Gastroesophageal sphincter (tissue), 4 donors: ENCODE measurements around the gene PDLIM7. TPM values are rescaled to one million over a fixed set of nuclear protein-coding genes. Genes with fewer than 3 reads are reported as not detected.

Source experiments
- ATAC-seq: fragments of 150-250 bp; one replicate; pipeline ENCODE4 v1.9.1; 2016; ENCODE audit warnings: mild to moderate bottlenecking, moderate library complexity
- H3K27ac ChIP-seq, 4 donors: fragments of 200-600 bp; sonication (generic) in 3 of 4; 1 replicate in 3 of 4; 2 replicates in 1 of 4; pipeline ENCODE4 v1.5.1; 2016 to 2019
- H3K27me3 ChIP-seq: fragments of 200-600 bp; sonication (generic); one replicate; pipeline ENCODE4 v1.5.1; 2019
- H3K36me3 ChIP-seq, 2 donors: fragments of 200-600 bp; sonication (generic); one replicate each; pipeline ENCODE4 v1.5.1; 2019; ENCODE audit warnings: control low read depth in 1 of 2
- H3K4me1 ChIP-seq, 3 donors: fragments of 200-600 bp; sonication (generic); 1 replicate in 2 of 3; 2 replicates in 1 of 3; pipeline ENCODE4 v1.5.1; 2016 to 2019; ENCODE audit warnings: control low read depth in 2 of 3
- H3K4me3 ChIP-seq, 2 donors: fragments of 200-600 bp; sonication (generic); one replicate each; pipeline ENCODE4 v1.5.1; 2019; ENCODE audit warnings: mild to moderate bottlenecking in 1 of 2, moderate library complexity in 1 of 2
- H3K9me3 ChIP-seq, 3 donors: fragments of 200-600 bp; sonication (generic); one replicate each; pipeline ENCODE4 v1.5.1; 2017 to 2019; ENCODE audit warnings: control low read depth in 2 of 3
- EP300 ChIP-seq: sonication (generic); formaldehyde crosslinking; IDR thresholded peaks from one replicate; pipeline ENCODE4 v1.6.1; 2017; ENCODE audit warnings: antibody characterized with exemption, mild to moderate bottlenecking
- POLR2A ChIP-seq, 2 donors: fragments of 450-650 bp; IDR thresholded peaks; one replicate each; pipeline ENCODE4 v1.6.1; 2017; ENCODE audit warnings: antibody characterized with exemption in 2 of 2, mild to moderate bottlenecking in 2 of 2, moderate library complexity in 1 of 2
- POLR2AphosphoS5 ChIP-seq: sonication (generic); formaldehyde crosslinking; IDR thresholded peaks from one replicate; pipeline ENCODE4 v1.6.1; 2017; ENCODE audit warnings: antibody characterized with exemption
- WGBS, 2 donors: methylation state at CpG; one replicate each; pipeline ENCODE4 v1.1.5; 2018; ENCODE audit warnings: low coverage in 1 of 2; 5-methylcytosine and 5-hydroxymethylcytosine counted together
- total RNA-seq, 4 donors: library from RNA; depleted of rRNA; stranded (reverse); fragments of >200 nt; gene quantifications; one replicate each; pipeline ENCODE4 v1.1.0, GENCODE V29; 2016
- TF ChIP-seq, protein P1 (sequence below), 4 experiments: fragments of 200-600 bp in 2 of 4; fragments of 450-650 bp in 2 of 4; sonication (generic) in 1 of 4; IDR thresholded peaks; one replicate each; pipeline ENCODE4 v1.5.1; 2017 to 2019; ENCODE audit warnings: antibody characterized with exemption in 4 of 4, mild to moderate bottlenecking in 2 of 4, moderate library complexity in 2 of 4

Gene PDLIM7
- total RNA-seq, 4 donors from 2014 or later, result 336 to 863 (median 437) TPM

DNA sequence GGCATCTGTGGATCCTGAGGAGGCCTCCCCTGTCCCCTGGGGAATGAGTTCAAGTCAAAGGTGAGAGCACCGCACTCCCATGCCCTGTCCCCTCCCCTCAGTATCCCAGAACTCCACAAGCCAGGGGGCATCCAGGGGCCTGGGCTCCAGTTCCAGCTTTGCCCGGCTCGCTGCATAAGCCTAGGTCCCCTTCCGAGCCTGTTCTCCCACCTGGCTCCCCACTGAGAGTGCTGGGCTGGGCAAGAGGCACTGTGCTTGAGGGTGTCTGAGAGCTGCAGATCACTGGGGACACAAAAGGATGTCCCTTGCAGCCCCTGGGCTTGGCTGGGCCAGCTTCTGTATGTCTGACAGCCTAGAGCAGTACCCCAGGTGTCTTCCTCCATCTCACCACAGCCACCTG lies 7.7 kb upstream of the PDLIM7 start:
- WGBS, 2 donors, result no CpG with 5 or more reads among the region's 4 CpGs
- ATAC-seq, result no peak
- peaks cover 0 to 12% (median 4%) of the 10 kb centered on the region in 3 donors for H3K4me1 ChIP-seq
- H3K36me3 ChIP-seq, result peaks cover 0 to 6% of the 10 kb centered on the region in 2 donors
- H3K27me3 ChIP-seq, result no peaks in the 10 kb centered on the region
- H3K4me3 ChIP-seq, result no peak overlapping the region
- no peak for TF ChIP-seq EP300
- no peak for TF ChIP-seq POLR2AphosphoS5
- no peak for TF ChIP-seq POLR2A (IDR thresholded peaks at IDR 0.05)
- TF ChIP-seq, protein P1, sequence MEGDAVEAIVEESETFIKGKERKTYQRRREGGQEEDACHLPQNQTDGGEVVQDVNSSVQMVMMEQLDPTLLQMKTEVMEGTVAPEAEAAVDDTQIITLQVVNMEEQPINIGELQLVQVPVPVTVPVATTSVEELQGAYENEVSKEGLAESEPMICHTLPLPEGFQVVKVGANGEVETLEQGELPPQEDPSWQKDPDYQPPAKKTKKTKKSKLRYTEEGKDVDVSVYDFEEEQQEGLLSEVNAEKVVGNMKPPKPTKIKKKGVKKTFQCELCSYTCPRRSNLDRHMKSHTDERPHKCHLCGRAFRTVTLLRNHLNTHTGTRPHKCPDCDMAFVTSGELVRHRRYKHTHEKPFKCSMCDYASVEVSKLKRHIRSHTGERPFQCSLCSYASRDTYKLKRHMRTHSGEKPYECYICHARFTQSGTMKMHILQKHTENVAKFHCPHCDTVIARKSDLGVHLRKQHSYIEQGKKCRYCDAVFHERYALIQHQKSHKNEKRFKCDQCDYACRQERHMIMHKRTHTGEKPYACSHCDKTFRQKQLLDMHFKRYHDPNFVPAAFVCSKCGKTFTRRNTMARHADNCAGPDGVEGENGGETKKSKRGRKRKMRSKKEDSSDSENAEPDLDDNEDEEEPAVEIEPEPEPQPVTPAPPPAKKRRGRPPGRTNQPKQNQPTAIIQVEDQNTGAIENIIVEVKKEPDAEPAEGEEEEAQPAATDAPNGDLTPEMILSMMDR (IDR thresholded peaks at IDR 0.05), result no peak
- H3K27ac ChIP-seq, result no peak overlapping the region
- H3K9me3 ChIP-seq, result no peaks in the 10 kb centered on the region

DNA sequence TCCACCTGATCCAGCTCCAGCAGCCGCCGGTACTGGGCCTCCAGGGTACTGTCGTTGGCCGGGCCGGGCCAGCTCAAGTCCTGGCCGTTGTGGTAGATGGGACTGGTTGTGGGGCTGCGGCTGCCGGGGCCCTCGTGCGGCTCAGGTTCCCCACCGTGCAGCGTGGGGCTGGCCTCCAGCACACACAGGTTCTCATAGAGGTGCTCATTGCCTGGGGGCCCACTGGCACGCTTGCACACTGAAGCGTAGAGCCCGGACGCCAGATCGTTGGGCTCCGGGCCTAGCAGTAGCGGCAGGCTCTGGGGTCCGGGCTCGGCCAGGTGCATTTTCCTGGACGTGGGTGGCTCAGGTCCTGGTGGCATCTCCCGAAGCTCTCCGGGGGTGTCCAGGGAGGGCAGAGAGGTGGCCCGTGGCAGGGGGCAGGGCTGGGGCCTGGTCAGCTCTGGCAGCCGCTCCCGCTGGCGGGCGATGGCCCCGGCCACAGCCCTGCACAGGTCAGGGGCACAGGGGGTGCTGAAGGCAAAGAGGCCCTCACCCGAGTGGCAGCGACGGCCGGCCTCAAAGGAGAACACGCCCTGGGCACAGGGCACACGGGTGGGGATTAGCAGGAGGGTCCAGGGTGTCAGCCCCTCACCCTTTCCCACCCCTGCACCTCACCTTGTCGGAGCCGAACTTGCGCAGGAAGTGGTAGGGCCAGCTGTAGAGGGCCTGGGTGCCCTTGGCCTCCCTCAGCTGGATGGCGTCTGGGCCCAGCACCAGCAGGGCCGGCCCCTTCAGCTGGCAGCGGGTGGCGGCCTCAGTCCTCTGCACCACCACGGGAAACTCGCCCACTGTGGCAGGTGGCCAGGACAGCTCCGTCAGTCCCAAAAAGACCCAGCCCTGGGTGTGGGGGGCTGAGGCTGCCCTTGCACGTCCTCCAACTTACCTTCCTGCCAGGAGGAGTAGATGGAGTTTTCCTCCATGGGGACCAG lies 7.0 kb upstream of the PDLIM7 start:
- H3K27ac ChIP-seq, result no peak overlapping the region
- no peak for ATAC-seq
- H3K9me3 ChIP-seq, result no peaks in the 10 kb centered on the region
- WGBS, 2 donors, result 70 to 100% methylated on average over 1 to 2 of the region's 47 CpGs
- H3K4me3 ChIP-seq, result no peak overlapping the region
- H3K27me3 ChIP-seq, result no peaks in the 10 kb centered on the region
- peaks cover 0 to 4% of the 10 kb centered on the region in 2 donors for H3K36me3 ChIP-seq
- no peak for TF ChIP-seq EP300
- TF ChIP-seq, protein P1 (IDR thresholded peaks at IDR 0.05), result no peak
- no peak for TF ChIP-seq POLR2A (IDR thresholded peaks at IDR 0.05)
- TF ChIP-seq POLR2AphosphoS5, result no peak
- H3K4me1 ChIP-seq, result peaks cover 0 to 12% (median 4%) of the 10 kb centered on the region in 3 donors

DNA sequence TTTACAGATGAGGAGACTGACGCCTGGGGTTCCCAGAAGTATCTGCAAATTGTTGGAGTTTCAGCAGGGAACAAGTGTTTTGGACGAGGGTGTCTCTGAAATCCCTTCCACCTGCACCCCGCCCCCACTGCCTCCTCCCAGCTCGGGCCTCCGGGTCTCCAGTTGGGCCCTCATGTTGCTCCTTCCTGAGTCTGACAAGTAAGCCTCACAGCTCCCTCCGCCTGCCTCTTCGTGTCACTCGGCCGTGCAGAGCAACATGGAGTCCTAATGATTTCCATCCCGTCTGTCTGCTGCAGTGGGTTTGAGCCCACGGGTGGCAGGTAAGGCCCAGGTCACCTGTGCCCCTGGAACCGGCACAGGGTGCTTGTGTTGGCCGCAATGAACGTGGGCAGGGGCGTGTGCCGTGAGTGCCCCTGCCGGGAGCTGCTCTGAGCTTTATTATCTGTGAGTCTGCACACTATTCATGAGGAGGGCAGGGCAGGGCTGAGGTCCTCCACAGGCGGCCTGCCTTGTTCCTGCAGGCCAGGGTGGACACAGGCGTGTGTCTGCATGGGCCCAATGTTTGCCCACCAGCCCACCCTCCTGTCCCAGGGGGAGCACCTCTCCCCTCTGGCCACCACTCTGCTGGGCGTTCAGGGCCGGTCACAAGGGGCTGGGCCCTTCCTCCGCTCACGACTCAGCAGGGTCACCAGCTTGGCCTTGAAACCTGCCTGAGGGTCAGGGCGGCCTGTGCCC lies 6.1 kb upstream of the PDLIM7 start:
- no peak for ATAC-seq

DNA sequence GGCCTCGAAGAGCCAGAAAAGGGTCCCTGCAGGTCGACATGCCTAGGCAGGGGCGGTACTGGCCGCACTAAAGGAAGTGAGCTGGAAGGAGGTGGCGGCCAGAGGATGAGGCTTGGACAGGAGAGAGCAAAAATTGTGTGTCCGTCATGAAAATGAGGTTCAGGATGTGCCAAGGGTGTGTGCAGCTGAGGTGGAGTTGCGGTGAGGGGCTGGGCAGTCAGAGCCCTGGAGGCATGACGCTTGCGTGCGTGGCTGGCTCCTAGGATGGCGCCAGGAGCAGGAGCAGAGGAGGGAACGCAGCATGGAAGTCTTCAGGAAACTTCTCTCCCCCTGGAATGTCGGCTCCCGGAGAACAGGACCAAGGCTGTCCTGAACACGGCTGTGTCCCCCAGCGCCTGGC lies 5.5 kb upstream of the PDLIM7 start:
- H3K4me1 ChIP-seq, result peaks cover 0 to 23% (median 13%) of the 10 kb centered on the region in 3 donors
- H3K9me3 ChIP-seq, result no peaks in the 10 kb centered on the region
- ATAC-seq, result no peak
- no peak for TF ChIP-seq POLR2AphosphoS5
- H3K27me3 ChIP-seq, result no peaks in the 10 kb centered on the region
- 71 to 75% methylated on average over 4 to 9 of the region's 16 CpGs for WGBS, 2 donors
- H3K27ac ChIP-seq, result no peak overlapping the region
- H3K36me3 ChIP-seq, result peaks cover 0 to 4% of the 10 kb centered on the region in 2 donors
- no peak overlapping the region for H3K4me3 ChIP-seq

More for the DNA sequence above, 6.1 kb upstream of the PDLIM7 start:
- Histone ChIP-seq H3K9me3 (no peaks in the 10 kb centered on the region), H3K36me3 (peaks cover 0 to 4% of the 10 kb centered on the region in 2 donors), H3K4me1 (peaks cover 0 to 17% (median 6%) of the 10 kb centered on the region in 3 donors), H3K27ac (no peak overlapping the region), H3K4me3 (no peak overlapping the region), H3K27me3 (no peaks in the 10 kb centered on the region)
- 85 to 86% methylated on average over 7 to 9 of the region's 24 CpGs for WGBS, 2 donors
- TF ChIP-seq EP300, result no peak
- TF ChIP-seq POLR2A (IDR thresholded peaks at IDR 0.05), result no peak
- TF ChIP-seq POLR2AphosphoS5, result no peak
- TF ChIP-seq, protein P1 (IDR thresholded peaks at IDR 0.05), result no peak

DNA sequence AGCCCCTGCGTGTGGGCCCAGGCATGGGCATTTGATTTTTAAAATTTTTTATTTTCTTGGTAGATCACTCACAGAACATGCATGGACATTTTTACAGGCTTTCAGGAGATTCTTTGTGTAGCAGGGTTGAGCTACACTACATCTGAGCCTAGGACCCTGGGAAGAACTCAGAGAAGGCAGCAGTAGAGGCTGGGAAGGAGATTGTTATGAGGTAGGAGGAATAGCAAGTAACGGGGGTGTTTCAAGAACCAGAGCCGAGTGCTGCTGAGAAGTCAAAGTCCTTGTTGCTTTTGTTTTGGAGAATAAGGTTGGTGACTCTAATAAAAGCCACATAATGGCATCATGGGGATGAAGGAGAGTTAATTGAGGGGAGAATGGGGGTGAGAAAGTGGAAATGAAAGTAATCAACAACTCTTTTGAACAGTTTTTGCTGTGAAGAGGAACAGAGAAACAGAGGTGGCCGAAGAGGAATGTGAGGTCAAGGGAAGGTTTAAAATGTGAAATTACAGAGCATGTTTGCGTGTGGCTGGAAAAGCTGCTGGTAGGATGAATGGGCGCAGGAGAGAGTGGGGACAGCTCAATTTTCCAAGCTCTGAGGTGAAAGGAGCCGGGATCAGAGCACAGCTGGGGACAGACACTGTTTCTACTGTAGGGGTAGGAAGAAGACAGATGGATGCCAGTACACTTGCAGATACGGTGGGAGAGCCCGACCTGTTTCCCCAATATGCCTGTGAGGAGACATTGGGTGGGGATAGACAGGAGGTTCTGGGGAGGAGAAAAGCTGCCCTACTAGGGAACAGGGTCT lies 4.7 kb upstream of the PDLIM7 start:
- Histone ChIP-seq H3K27ac (no peak overlapping the region), H3K27me3 (no peaks in the 10 kb centered on the region), H3K4me1 (peaks cover 0 to 26% (median 14%) of the 10 kb centered on the region in 3 donors), H3K36me3 (peaks cover 0 to 4% of the 10 kb centered on the region in 2 donors), H3K9me3 (no peaks in the 10 kb centered on the region), H3K4me3 (no peak overlapping the region)
- 49 to 50% methylated on average over 6 to 9 of the region's 9 CpGs for WGBS, 2 donors
- no peak for ATAC-seq
- TF ChIP-seq POLR2A (IDR thresholded peaks at IDR 0.05) (no peak), POLR2AphosphoS5 (no peak), EP300 (no peak)
- TF ChIP-seq, protein P1 (IDR thresholded peaks at IDR 0.05), result no peak
